CD14-positive monocyte (primary cell): ENCODE results near the gene AADAT. TPM values are rescaled to one million over a fixed set of nuclear protein-coding genes. Genes with fewer than 3 reads are reported as not detected.

Experiments used
- DNase-seq, 3 donors: peaks; one replicate each; pipeline ENCODE4 v3.0.0-alpha.2; 2011 to 2022
- H2AFZ ChIP-seq: 2 replicates; pipeline ENCODE4 v1.6.0; 2012; ENCODE audit warnings: mild to moderate bottlenecking, low read depth, low read length, inconsistent platforms; ENCODE audit not compliant: insufficient read depth, poor library complexity, severe bottlenecking
- H3K27ac ChIP-seq, 2 donors: 1 replicate in 1 of 2; 2 replicates in 1 of 2; pipeline ENCODE4 v1.5.1; 2012 to 2013; ENCODE audit warnings: low read length in 2 of 2, control low read depth in 1 of 2, inconsistent platforms in 1 of 2, low read depth in 1 of 2, mild to moderate bottlenecking in 1 of 2
- H3K27me3 ChIP-seq, 2 donors: one replicate each; pipeline versions ENCODE4 v1.6.0 to v1.6.1; 2011 to 2013; ENCODE audit warnings: low read length in 2 of 2; ENCODE audit not compliant: control insufficient read depth in 2 of 2, insufficient read depth in 2 of 2
- H3K36me3 ChIP-seq, 2 donors: replicated peaks in 1 of 2; 1 replicate in 1 of 2; 2 replicates in 1 of 2; pipeline versions ENCODE4 v1.5.1 to v1.6.1; 2012 to 2013; ENCODE audit warnings: low read length in 2 of 2, control low read depth in 1 of 2, inconsistent platforms in 1 of 2, mild to moderate bottlenecking in 1 of 2; ENCODE audit not compliant: insufficient read depth in 2 of 2, control insufficient read depth in 1 of 2
- H3K4me1 ChIP-seq, 2 donors: 1 replicate in 1 of 2; 2 replicates in 1 of 2; pipeline versions ENCODE4 v1.5.1 to v1.6.1; 2012 to 2013; ENCODE audit warnings: low read length in 2 of 2, control low read depth in 1 of 2, inconsistent platforms in 1 of 2, mild to moderate bottlenecking in 1 of 2, moderate library complexity in 1 of 2; ENCODE audit not compliant: insufficient read depth in 2 of 2, control insufficient read depth in 1 of 2
- H3K4me2 ChIP-seq: replicated peaks from 2 replicates; pipeline ENCODE3; 2012; ENCODE audit warnings: low read length, moderate library complexity, mild to moderate bottlenecking; ENCODE audit not compliant: poor library complexity, severe bottlenecking; ENCODE audit errors: extremely low read depth
- H3K4me3 ChIP-seq, 3 experiments: fragments of 200-600 bp in 1 of 3; sonication (generic) in 1 of 3; replicated peaks in 1 of 3; 1 replicate in 2 of 3; 2 replicates in 1 of 3; pipeline ENCODE4 v1.5.1; 2011 to 2013; ENCODE audit warnings: low read length in 3 of 3, mild to moderate bottlenecking in 3 of 3, control low read depth in 2 of 3, low read depth in 2 of 3, inconsistent platforms in 1 of 3, moderate library complexity in 1 of 3
- H3K79me2 ChIP-seq: 2 replicates; pipeline ENCODE4 v1.6.0; 2012; ENCODE audit warnings: mild to moderate bottlenecking, control low read depth, inconsistent platforms, low read length, moderate library complexity; ENCODE audit not compliant: insufficient read depth
- H3K9ac ChIP-seq: 2 replicates; pipeline ENCODE4 v1.6.0; 2017; ENCODE audit warnings: low read length, mild to moderate bottlenecking; ENCODE audit not compliant: insufficient read depth, poor library complexity, severe bottlenecking
- H3K9me3 ChIP-seq, 2 donors: replicated peaks in 1 of 2; 1 replicate in 1 of 2; 2 replicates in 1 of 2; pipeline versions ENCODE4 v1.5.1 to v1.6.1; 2012 to 2013; ENCODE audit warnings: low read length in 2 of 2, control low read depth in 1 of 2; ENCODE audit not compliant: control insufficient read depth in 1 of 2, insufficient read depth in 1 of 2
- H4K20me1 ChIP-seq: 2 replicates; pipeline ENCODE4 v1.6.0; 2012; ENCODE audit warnings: mild to moderate bottlenecking, low read length, control low read depth, moderate library complexity; ENCODE audit not compliant: insufficient read depth
- H3K27ac Mint-ChIP-seq, 7 donors: one replicate each; pipeline ENCODE4 v1.8.0; 2020; ENCODE audit warnings: mild to moderate bottlenecking in 7 of 7, mixed read lengths in 7 of 7, moderate library complexity in 6 of 7, inconsistent platforms in 2 of 7
- H3K27me3 Mint-ChIP-seq, 3 donors: one replicate each; pipeline ENCODE4 v1.8.0; 2021 to 2022; ENCODE audit warnings: low read depth in 3 of 3, mild to moderate bottlenecking in 3 of 3, mixed read lengths in 3 of 3, moderate library complexity in 3 of 3, inconsistent platforms in 1 of 3
- H3K36me3 Mint-ChIP-seq, 2 donors: one replicate each; pipeline ENCODE4 v1.8.0; 2020; ENCODE audit warnings: mixed read lengths in 2 of 2, inconsistent platforms in 1 of 2, mild to moderate bottlenecking in 1 of 2
- H3K4me1 Mint-ChIP-seq: one replicate; pipeline ENCODE4 v1.8.0; 2020; ENCODE audit warnings: mild to moderate bottlenecking, mixed read lengths
- H3K4me3 Mint-ChIP-seq, 2 donors: one replicate each; pipeline ENCODE4 v1.8.0; 2020; ENCODE audit warnings: mild to moderate bottlenecking in 2 of 2, mixed read lengths in 2 of 2, moderate library complexity in 1 of 2
- H3K9me3 Mint-ChIP-seq, 7 donors: one replicate each; pipeline ENCODE4 v1.8.0; 2020 to 2022; ENCODE audit warnings: mixed read lengths in 7 of 7, mild to moderate bottlenecking in 6 of 7, moderate library complexity in 6 of 7, inconsistent platforms in 2 of 7
- CTCF ChIP-seq: fragments of 200-600 bp; IDR thresholded peaks from one replicate; pipeline ENCODE4 v1.8.0; 2022; ENCODE audit warnings: antibody characterized with exemption, mild to moderate bottlenecking
- WGBS: methylation state at CpG from one replicate; pipeline ENCODE4 v1.1.5; 2013; ENCODE audit warnings: missing lambda C conversion rate; ENCODE audit not compliant: insufficient coverage; 5-methylcytosine and 5-hydroxymethylcytosine counted together
- intact Hi-C, 2 donors: fragments of 100-400 bp; cut with micrococcal nuclease; formaldehyde crosslinking; loops; one replicate each; pipeline versions ENCODE4 v1.15.0 to v1.15.1; 2023
- polyA plus RNA-seq, 3 donors: library from polyadenylated mRNA; depleted of rRNA in 1 of 3; unstranded in 2 of 3; stranded (reverse) in 1 of 3; fragments of 300-500 nt in 2 of 3; fragments of >200 nt in 1 of 3; fragmentation: Illumina TruSeq in 2 of 3; gene quantifications; 1 replicate in 2 of 3; 2 replicates in 1 of 3; pipeline ENCODE4 v1.2.3, GENCODE V29; 2012 to 2021

The AADAT gene
- polyA plus RNA-seq, 3 donors = not detected

GRCh38 chr4:170127758-170128157 lies 38.0 kb upstream of the AADAT start:
- H3K4me3 Mint-ChIP-seq = no peak overlapping the region

GRCh38 chr4:170124406-170124805 lies 34.6 kb upstream of the AADAT start:
- H3K4me1 ChIP-seq = no peaks in the 10 kb centered on the region
- Mint-ChIP-seq H3K4me3 (no peak overlapping the region), H3K27ac (no peak overlapping the region), H3K36me3 (no peaks in the 10 kb centered on the region), H3K4me1 (no peaks in the 10 kb centered on the region), H3K27me3 (peaks cover 0 to 3% (median 0%) of the 10 kb centered on the region in 3 donors), H3K9me3 (peaks cover 0 to 9% (median 6%) of the 10 kb centered on the region in 7 donors)
- H3K4me2 ChIP-seq = no peak overlapping the region
- no peak overlapping the region for H2AFZ ChIP-seq
- H4K20me1 ChIP-seq = no peaks in the 10 kb centered on the region
- H3K79me2 ChIP-seq = no peaks in the 10 kb centered on the region
- H3K27ac ChIP-seq = no peak overlapping the region
- no peak for DNase-seq
- peaks cover 0 to 10% of the 10 kb centered on the region in 2 donors for H3K9me3 ChIP-seq
- no peaks in the 10 kb centered on the region for H3K36me3 ChIP-seq
- no peak for TF ChIP-seq CTCF
- no peak overlapping the region for H3K9ac ChIP-seq
- no peak overlapping the region for H3K4me3 ChIP-seq
- H3K27me3 ChIP-seq = no peaks in the 10 kb centered on the region
- intact Hi-C loops = no loop called here

More at GRCh38 chr4:170127758-170128157, 38.0 kb upstream of the AADAT start:
- H2AFZ ChIP-seq = no peak overlapping the region
- no peaks in the 10 kb centered on the region for H3K27me3 ChIP-seq
- Mint-ChIP-seq H3K27ac (no peak overlapping the region), H3K36me3 (no peaks in the 10 kb centered on the region), H3K27me3 (peaks cover 0 to 3% (median 0%) of the 10 kb centered on the region in 3 donors), H3K4me1 (no peaks in the 10 kb centered on the region), H3K9me3 (peaks cover 7 to 24% (median 13%) of the 10 kb centered on the region in 7 donors)
- H3K4me2 ChIP-seq = no peak overlapping the region
- H3K4me3 ChIP-seq = no peak overlapping the region
- 98% methylated on average over 10 of the region's 10 CpGs for WGBS
- H3K79me2 ChIP-seq = no peaks in the 10 kb centered on the region
- no peak overlapping the region for H3K9ac ChIP-seq
- no peak overlapping the region for H3K27ac ChIP-seq
- H4K20me1 ChIP-seq = no peaks in the 10 kb centered on the region
- no peaks in the 10 kb centered on the region for H3K36me3 ChIP-seq
- intact Hi-C loops = no loop called here
- peaks cover 10 to 19% of the 10 kb centered on the region in 2 donors for H3K9me3 ChIP-seq
- no peak for TF ChIP-seq CTCF
- H3K4me1 ChIP-seq = no peaks in the 10 kb centered on the region
- no peak for DNase-seq
